H1 (cell line): ENCODE data around the gene EMC10. TPM values are rescaled to one million over a fixed set of nuclear protein-coding genes. Genes with fewer than 3 reads are reported as not detected.

Source experiments
- CTCF ChIA-PET: fragments of 300-600 bp; sonication (Branson Sonifier 250); formaldehyde crosslinking; loops from one replicate; lab custom pipeline; 2021; ENCODE audit not compliant: partially characterized antibody; lab: Charles Lee
- POLR2A ChIA-PET: fragments of 300-600 bp; sonication (Branson Sonifier 250); formaldehyde crosslinking; loops from one replicate; lab custom pipeline; 2021; ENCODE audit warnings: inconsistent platforms; ENCODE audit not compliant: partially characterized antibody; lab: Charles Lee
- DNase-seq, 2 experiments: peaks; one replicate each; pipeline versions ENCODE4 v3.0.0 to v3.0.0-alpha.2; 2010 to 2022; ENCODE audit warnings: low spot score in 2 of 2, low read depth in 1 of 2, mixed read lengths in 1 of 2
- FAIRE-seq: peaks from 2 replicates; lab custom pipeline; 2011; peaks lifted over from hg19 to GRCh38; lab: Jason Lieb, UNC
- H2AFZ ChIP-seq: 2 replicates; pipeline ENCODE4 v1.8.1; 2012; ENCODE audit warnings: low read length, inconsistent platforms
- H2AK5ac ChIP-seq: 2 replicates; pipeline ENCODE4 v1.6.1; 2013; ENCODE audit warnings: low read depth, low read length
- H2BK120ac ChIP-seq: replicated peaks from 2 replicates; pipeline ENCODE3; 2013; ENCODE audit warnings: low read depth, low read length, inconsistent platforms
- H2BK12ac ChIP-seq: 2 replicates; pipeline ENCODE4 v1.6.1; 2013; ENCODE audit warnings: low read depth, low read length
- H2BK15ac ChIP-seq: 2 replicates; pipeline ENCODE4 v1.6.1; 2013; ENCODE audit warnings: low read length
- H2BK20ac ChIP-seq: 2 replicates; pipeline ENCODE4 v1.6.1; 2013; ENCODE audit warnings: low read length
- H2BK5ac ChIP-seq: 2 replicates; pipeline ENCODE4 v1.6.1; 2013; ENCODE audit warnings: low read depth, low read length
- H3K14ac ChIP-seq: 2 replicates; pipeline ENCODE4 v1.6.1; 2013; ENCODE audit warnings: inconsistent platforms; ENCODE audit not compliant: insufficient read length
- H3K18ac ChIP-seq: 2 replicates; pipeline ENCODE4 v1.6.1; 2013; ENCODE audit warnings: low read length; ENCODE audit errors: extremely low read depth
- H3K23ac ChIP-seq: 2 replicates; pipeline ENCODE4 v1.6.1; 2013; ENCODE audit warnings: inconsistent platforms; ENCODE audit not compliant: insufficient read length
- H3K23me2 ChIP-seq: 2 replicates; pipeline ENCODE4 v1.6.1; 2013; ENCODE audit warnings: low read depth, low read length
- H3K27ac ChIP-seq: 2 replicates; pipeline ENCODE4 v1.6.1; 2011; ENCODE audit warnings: low read depth, low read length, inconsistent platforms
- H3K27me3 ChIP-seq, 4 experiments: replicated peaks in 1 of 4; 1 replicate in 1 of 4; 2 replicates in 3 of 4; pipeline versions ENCODE4 v1.6.1 to v1.8.1; 2011 to 2013; ENCODE audit warnings: low read length in 3 of 4, mild to moderate bottlenecking in 3 of 4, inconsistent platforms in 2 of 4, mixed read lengths in 2 of 4, moderate library complexity in 1 of 4; ENCODE audit not compliant: control insufficient read depth in 3 of 4, insufficient read depth in 3 of 4; ENCODE audit errors: extremely low read depth in 1 of 4
- H3K36me3 ChIP-seq, 4 experiments: 2 replicates each; pipeline versions ENCODE4 v1.6.1 to v1.8.1; 2011 to 2013; ENCODE audit warnings: mild to moderate bottlenecking in 4 of 4, low read length in 3 of 4, moderate library complexity in 2 of 4, control low read depth in 1 of 4, inconsistent platforms in 1 of 4; ENCODE audit not compliant: insufficient read depth in 4 of 4, control insufficient read depth in 2 of 4
- H3K4ac ChIP-seq: replicated peaks from 2 replicates; pipeline ENCODE3; 2013; ENCODE audit warnings: low read length, low read depth, mixed read lengths, inconsistent platforms; ENCODE audit not compliant: insufficient read length
- H3K4me1 ChIP-seq, 4 experiments: replicated peaks in 1 of 4; 1 replicate in 1 of 4; 2 replicates in 3 of 4; pipeline versions ENCODE4 v1.6.1 to v1.8.1; 2011 to 2013; ENCODE audit warnings: low read length in 3 of 4, inconsistent platforms in 2 of 4, mixed read lengths in 1 of 4; ENCODE audit not compliant: insufficient read depth in 4 of 4, control insufficient read depth in 3 of 4
- H3K4me2 ChIP-seq, 2 experiments: 2 replicates each; pipeline versions ENCODE4 v1.6.1 to v1.8.1; 2011 to 2013; ENCODE audit warnings: low read depth in 2 of 2, low read length in 2 of 2, control low read depth in 1 of 2, inconsistent platforms in 1 of 2, mild to moderate bottlenecking in 1 of 2; ENCODE audit not compliant: insufficient read depth in 1 of 2
- H3K4me3 ChIP-seq, 4 experiments: fragments of 200-600, 300-600 bp in 1 of 4; sonication (generic), shearing (Covaris generic), sonication (Bioruptor Twin) in 1 of 4; 2 replicates each; pipeline versions ENCODE4 v1.5.1 to v1.8.1; 2011 to 2016; ENCODE audit warnings: low read length in 4 of 4, low read depth in 3 of 4, control low read depth in 2 of 4, inconsistent platforms in 2 of 4, mild to moderate bottlenecking in 2 of 4, mixed read lengths in 1 of 4, moderate library complexity in 1 of 4; ENCODE audit not compliant: insufficient read depth in 2 of 4; ENCODE audit errors: extremely low read depth in 1 of 4
- H3K56ac ChIP-seq: replicated peaks from 2 replicates; pipeline ENCODE3; 2013; ENCODE audit warnings: low read depth, mild to moderate bottlenecking, mixed read lengths, low read length, inconsistent platforms; ENCODE audit not compliant: insufficient read length
- H3K79me1 ChIP-seq: 2 replicates; pipeline ENCODE4 v1.6.1; 2013; ENCODE audit warnings: low read depth, low read length, control low read depth
- H3K79me2 ChIP-seq, 2 experiments: 2 replicates each; pipeline versions ENCODE4 v1.6.1 to v1.8.1; 2012 to 2013; ENCODE audit warnings: low read length in 2 of 2, mild to moderate bottlenecking in 2 of 2, inconsistent platforms in 1 of 2; ENCODE audit not compliant: insufficient read depth in 2 of 2, control insufficient read depth in 1 of 2
- H3K9ac ChIP-seq, 4 experiments: replicated peaks in 1 of 4; 1 replicate in 1 of 4; 2 replicates in 3 of 4; pipeline versions ENCODE4 v1.6.1 to v1.8.1; 2011 to 2013; ENCODE audit warnings: low read depth in 3 of 4, low read length in 3 of 4, control low read depth in 2 of 4, mild to moderate bottlenecking in 2 of 4, moderate library complexity in 2 of 4, inconsistent platforms in 1 of 4; ENCODE audit errors: extremely low read depth in 1 of 4
- H3K9me3 ChIP-seq, 2 experiments: 2 replicates each; pipeline versions ENCODE4 v1.6.1 to v1.8.1; 2012 to 2013; ENCODE audit warnings: mild to moderate bottlenecking in 2 of 2, moderate library complexity in 2 of 2, control low read depth in 1 of 2, inconsistent platforms in 1 of 2, low read depth in 1 of 2, low read length in 1 of 2, mixed read lengths in 1 of 2; ENCODE audit not compliant: insufficient read depth in 2 of 2
- H4K20me1 ChIP-seq, 2 experiments: replicated peaks in 1 of 2; 2 replicates each; pipeline versions ENCODE3 to v1.8.1; 2011 to 2013; ENCODE audit warnings: inconsistent platforms in 2 of 2, low read length in 2 of 2, mild to moderate bottlenecking in 1 of 2; ENCODE audit not compliant: insufficient read depth in 2 of 2, control insufficient read depth in 1 of 2
- H4K5ac ChIP-seq: 2 replicates; pipeline ENCODE4 v1.6.1; 2013; ENCODE audit warnings: low read length, low read depth, mixed read lengths, inconsistent platforms; ENCODE audit not compliant: insufficient read length
- H4K8ac ChIP-seq: 2 replicates; pipeline ENCODE4 v1.8.0; 2013; ENCODE audit warnings: mild to moderate bottlenecking, moderate library complexity, low read length, inconsistent platforms; ENCODE audit not compliant: insufficient read depth; ENCODE audit errors: extremely low read depth
- H4K91ac ChIP-seq: replicated peaks from 2 replicates; pipeline ENCODE3; 2013; ENCODE audit warnings: low read length, mixed read lengths, inconsistent platforms; ENCODE audit not compliant: insufficient read length
- ATF2 ChIP-seq: IDR thresholded peaks from 2 replicates; pipeline ENCODE4 v1.6.1; 2012; ENCODE audit warnings: low read length, inconsistent platforms
- EZH2 ChIP-seq: fragments of 200-600 bp; sonication (generic); IDR thresholded peaks from 2 replicates; pipeline ENCODE4 v1.7.1; 2012; ENCODE audit warnings: low read depth, mild to moderate bottlenecking, moderate library complexity, low read length, inconsistent platforms; ENCODE audit not compliant: severe bottlenecking
- FOSL1 ChIP-seq: IDR thresholded peaks from 2 replicates; pipeline ENCODE4 v1.6.1; 2011; ENCODE audit warnings: mild to moderate bottlenecking, low read depth, low read length, moderate library complexity; ENCODE audit not compliant: insufficient read depth
- JUN ChIP-seq: IDR thresholded peaks from 2 replicates; pipeline ENCODE4 v1.6.1; 2011; ENCODE audit warnings: low read depth, mild to moderate bottlenecking, improper control_type of control experiment, low read length
- KDM4A ChIP-seq: IDR thresholded peaks from one replicate; pipeline ENCODE4 v1.7.1; 2012; ENCODE audit warnings: low read depth, mild to moderate bottlenecking, moderate library complexity, low read length, inconsistent platforms; ENCODE audit not compliant: severe bottlenecking
- MAFK ChIP-seq: IDR thresholded peaks from 2 replicates; pipeline ENCODE4 v1.6.1; 2012; ENCODE audit warnings: low read depth, mild to moderate bottlenecking, improper control_type of control experiment, low read length
- SIX5 ChIP-seq: IDR thresholded peaks from 2 replicates; pipeline ENCODE4 v1.6.1; 2011; ENCODE audit warnings: mild to moderate bottlenecking, low read depth, low read length
- SP2 ChIP-seq: IDR thresholded peaks from 2 replicates; pipeline ENCODE4 v1.6.1; 2012; ENCODE audit warnings: mild to moderate bottlenecking, low read length, inconsistent platforms
- SUZ12 ChIP-seq: fragments of 200-600 bp; sonication (generic); IDR thresholded peaks from 2 replicates; pipeline ENCODE4 v1.6.1; 2012; ENCODE audit warnings: mild to moderate bottlenecking, inconsistent platforms, low read length, moderate library complexity, mixed read lengths
- TAF1 ChIP-seq: IDR thresholded peaks from 2 replicates; pipeline ENCODE4 v1.6.1; 2011; ENCODE audit warnings: mild to moderate bottlenecking, low read depth, low read length
- TAF7 ChIP-seq: optimal IDR thresholded peaks from 2 replicates; pipeline ENCODE3; 2011; ENCODE audit warnings: low read depth, mild to moderate bottlenecking, inconsistent platforms, low read length, moderate library complexity, borderline replicate concordance
- WGBS, 2 experiments: shearing (Covaris generic) in 1 of 2; methylation state at CpG; one replicate each; pipeline versions ENCODE4 v1.1.6 to v1.1.7; 2013 to 2015; ENCODE audit warnings: low lambda C conversion rate in 2 of 2, mixed read lengths in 2 of 2, inconsistent platforms in 1 of 2, low coverage in 1 of 2, missing lambda C conversion rate in 1 of 2; ENCODE audit not compliant: insufficient replicate concordance in 2 of 2, insufficient coverage in 1 of 2, insufficient read length in 1 of 2; ENCODE audit errors: extremely low coverage in 1 of 2, missing lambda C conversion rate in 1 of 2; 5-methylcytosine and 5-hydroxymethylcytosine counted together
- polyA plus RNA-seq, 7 experiments: library from polyadenylated mRNA; depleted of rRNA in 3 of 7; stranded (reverse) in 5 of 7; unstranded in 2 of 7; fragments of >200 nt in 5 of 7; fragments of 200-250 nt in 2 of 7; gene quantifications; 1 replicate in 5 of 7; 2 replicates in 1 of 7; 4 replicates in 1 of 7; pipeline versions ENCODE4 v1.2.1 to v1.2.3, GENCODE V29; 2011 to 2013; ENCODE audit warnings: missing spikeins in 2 of 7, mixed read lengths in 2 of 7
- total RNA-seq: library from RNA; stranded (reverse); fragmentation: NEBNext Ultra II Directional; extraction: Animal tissue kit (Norgen Biotek cat#: 25700); gene quantifications from 2 replicates; pipeline ENCODE4 v1.2.1, GENCODE V29; 2021

The EMC10 gene
- total and polyA plus RNA-seq, 2 of the 8 experiments (the other 6 are each of a cell fraction or from before 2014, with no cell fraction given) = 77.6 to 103 TPM

GRCh38 chr19:50449236-50449899, 26.9 kb upstream of the EMC10 start:
- 0 out of 2 replicates have a peak overlapping the region, but pooled peaks have one; percentile 65 for H2AK5ac ChIP-seq
- H3K4me1 ChIP-seq = peaks cover 0 to 7% (median 0%) of the 10 kb centered on the region in 4 experiments; a peak in 1 of 7 replicates
- H3K9me3 ChIP-seq = no peaks in the 10 kb centered on the region
- no peak overlapping the region for H3K56ac ChIP-seq
- no peak overlapping the region for H4K91ac ChIP-seq
- H3K36me3 ChIP-seq = no peaks in the 10 kb centered on the region
- H3K4ac ChIP-seq = no peak overlapping the region
- no peak overlapping the region for H4K5ac ChIP-seq
- no peak overlapping the region for H3K14ac ChIP-seq
- FAIRE-seq = no peak
- no peak overlapping the region for H2BK15ac ChIP-seq
- WGBS, 2 experiments = 84% methylated on average over 14 of the region's 14 CpGs; no CpG with 5 or more reads in 1 of the 2 experiments
- no peak overlapping the region for H4K8ac ChIP-seq
- H3K27me3 ChIP-seq = no peaks in the 10 kb centered on the region; a peak in 1 of 7 replicates
- no peaks in the 10 kb centered on the region for H3K79me2 ChIP-seq
- no peak overlapping the region for H3K4me2 ChIP-seq
- no peaks in the 10 kb centered on the region; the same call in 1 of the 2 replicates for H3K23me2 ChIP-seq
- H4K20me1 ChIP-seq = no peaks in the 10 kb centered on the region
- no peak overlapping the region for H3K4me3 ChIP-seq
- no peak overlapping the region for H2BK12ac ChIP-seq
- H3K9ac ChIP-seq = no peak overlapping the region
- H3K79me1 ChIP-seq = no peaks in the 10 kb centered on the region
- no peak overlapping the region for H3K27ac ChIP-seq
- no peak overlapping the region for H2BK20ac ChIP-seq
- H2AFZ ChIP-seq = no peak overlapping the region
- no peak overlapping the region for H3K23ac ChIP-seq
- H2BK120ac ChIP-seq = no peak overlapping the region
- ChIA-PET POLR2A (no interaction called here), CTCF (interaction anchor here (0.8 to 3.7 kb wide), 5 partner anchors 11 to 92 kb away, joined by 3 to 14 read pairs (median 4); no protein-coding TSS in a partner anchor)
- H3K18ac ChIP-seq = no peak overlapping the region
- no peak overlapping the region for H2BK5ac ChIP-seq
- DNase-seq = no peak
- TF ChIP-seq KDM4A = no peak
- TF ChIP-seq SP2 = no peak
- TF ChIP-seq SIX5 = no peak
- TF ChIP-seq TAF7 = no peak
- TF ChIP-seq JUN = no peak
- TF ChIP-seq MAFK = no peak
- TF ChIP-seq ATF2 = no peak
- TF ChIP-seq TAF1 = no peak
- TF ChIP-seq SUZ12 = no peak
- TF ChIP-seq FOSL1 = no peak
- TF ChIP-seq EZH2 = no peak
